ENCODE data around the gene HHIPL1.
"Not testable (repeated sequence)": the region's sequence is repeated elsewhere in the genome, so short reads cannot be mapped to it uniquely, and the experiment has no call there.

Gene HHIPL1

DNA sequence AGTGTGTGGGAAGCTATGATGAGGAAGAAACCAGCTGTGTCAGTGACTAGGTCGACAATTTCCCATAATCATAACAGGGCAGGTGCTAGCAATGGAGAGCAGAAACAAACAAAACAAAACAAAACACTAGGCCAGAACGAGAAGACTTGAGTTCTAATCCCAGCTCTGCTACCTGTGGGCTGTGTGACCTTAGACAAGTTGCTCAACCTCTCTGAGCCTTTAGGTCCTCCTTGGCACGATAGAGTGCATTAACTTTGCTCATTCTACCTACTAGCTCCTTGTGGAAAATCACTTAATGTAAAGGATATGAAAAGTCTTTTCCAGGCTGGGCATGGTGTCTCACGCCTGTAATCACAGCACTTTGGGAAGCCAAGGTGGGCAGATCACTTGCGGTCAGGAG is 11.2 kb downstream of the HHIPL1 start:
- in situ Hi-C loops (cut with MboI; ENCODE audit: low sequenced_read_pairs) = no loop called here

DNA sequence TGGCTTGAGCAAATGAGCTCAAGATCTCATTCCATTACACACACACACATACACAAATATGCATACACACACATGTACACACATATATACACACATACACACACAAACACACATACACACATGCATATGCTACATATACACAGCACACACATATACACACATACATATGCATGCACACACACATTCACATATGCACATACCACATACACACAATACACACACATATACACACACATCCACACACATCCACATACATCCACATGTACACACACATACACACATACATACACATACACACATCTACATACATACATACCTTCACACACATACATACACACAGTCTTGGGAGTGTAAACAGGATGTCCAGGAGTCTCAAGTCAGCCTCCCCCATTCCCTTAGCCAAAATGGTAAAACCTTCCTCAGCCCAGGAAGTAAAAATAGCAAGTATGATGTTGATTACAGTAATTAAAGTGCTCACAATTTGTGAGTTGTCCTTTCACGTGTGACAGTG is 12.8 kb downstream of the HHIPL1 start:
- in situ Hi-C loops (cut with MboI; ENCODE audit: low sequenced_read_pairs) = no loop called here

DNA sequence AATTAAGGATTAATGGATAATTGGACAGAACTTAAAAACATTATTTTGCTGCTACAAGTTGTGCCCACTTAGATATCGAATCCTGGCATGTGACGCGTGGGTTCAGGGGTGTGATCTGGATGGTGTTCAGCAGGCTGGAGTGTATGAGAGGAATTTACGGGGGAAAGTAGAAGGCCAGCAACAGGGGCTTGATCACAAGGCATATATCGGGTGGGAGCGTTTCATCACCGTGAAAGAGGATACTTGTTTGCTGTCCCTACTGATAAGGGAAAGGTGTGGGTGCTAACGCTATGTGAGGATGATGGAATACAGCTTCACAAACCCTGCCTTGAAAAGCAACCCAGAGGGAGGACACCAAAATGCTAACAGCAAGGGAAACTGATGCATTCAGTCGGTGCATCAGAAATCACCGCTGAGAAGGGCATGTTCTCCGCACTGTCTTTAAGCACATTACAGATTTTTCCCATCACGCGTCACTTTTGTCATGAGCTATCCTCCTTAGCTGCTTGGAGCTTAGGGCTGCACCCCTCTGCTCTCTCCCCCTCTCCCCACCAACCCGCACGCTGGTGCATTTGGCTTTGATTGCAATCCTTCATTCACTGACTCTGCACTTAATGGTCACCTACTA is 13.4 kb downstream of the HHIPL1 start:
- in situ Hi-C loops (cut with MboI; ENCODE audit: low sequenced_read_pairs) = no loop called here

DNA sequence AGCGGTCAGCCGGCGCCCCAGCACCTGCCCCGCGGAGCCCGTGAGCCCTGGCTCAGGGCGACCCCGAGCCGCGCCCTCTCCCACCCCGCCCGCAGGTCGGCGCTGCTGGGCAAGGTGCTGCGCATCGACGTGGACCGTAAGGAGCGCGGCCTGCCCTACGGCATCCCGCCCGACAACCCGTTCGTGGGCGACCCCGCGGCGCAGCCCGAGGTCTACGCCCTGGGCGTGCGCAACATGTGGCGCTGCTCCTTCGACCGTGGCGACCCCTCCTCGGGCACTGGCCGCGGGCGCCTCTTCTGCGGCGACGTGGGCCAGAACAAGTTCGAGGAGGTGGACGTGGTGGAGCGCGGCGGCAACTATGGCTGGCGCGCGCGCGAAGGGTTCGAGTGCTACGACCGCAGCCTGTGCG is 14.4 kb downstream of the HHIPL1 start:
- in situ Hi-C loops (cut with MboI; ENCODE audit: low sequenced_read_pairs) = no loop called here

DNA sequence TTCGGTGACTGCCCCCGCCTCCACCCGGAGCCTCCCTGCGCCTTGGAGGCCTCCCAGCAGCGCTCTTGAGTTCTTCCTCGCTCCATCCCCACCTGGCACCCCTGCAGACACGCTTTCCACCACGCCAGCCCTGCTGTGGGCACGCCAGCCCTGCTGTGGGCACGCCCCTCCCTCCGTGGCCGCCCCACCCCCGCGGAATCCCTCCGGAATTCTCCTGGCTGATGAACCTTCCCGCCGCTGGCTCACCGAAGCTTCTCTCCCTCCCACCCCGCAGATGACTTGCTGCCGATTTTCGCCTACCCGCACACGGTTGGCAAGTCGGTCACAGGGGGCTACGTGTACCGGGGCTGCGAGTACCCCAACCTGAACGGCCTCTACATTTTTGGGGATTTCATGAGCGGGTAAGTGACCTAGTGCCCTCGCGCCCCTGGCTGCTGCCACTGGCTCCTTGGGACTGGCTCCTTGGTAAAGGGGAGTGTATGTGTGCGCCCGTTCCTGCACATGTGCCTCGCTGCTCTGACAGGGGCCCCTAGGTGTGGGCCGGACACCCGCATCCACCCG is 15.2 kb downstream of the HHIPL1 start:
- in situ Hi-C loops (cut with MboI; ENCODE audit: low sequenced_read_pairs) = no loop called here

DNA sequence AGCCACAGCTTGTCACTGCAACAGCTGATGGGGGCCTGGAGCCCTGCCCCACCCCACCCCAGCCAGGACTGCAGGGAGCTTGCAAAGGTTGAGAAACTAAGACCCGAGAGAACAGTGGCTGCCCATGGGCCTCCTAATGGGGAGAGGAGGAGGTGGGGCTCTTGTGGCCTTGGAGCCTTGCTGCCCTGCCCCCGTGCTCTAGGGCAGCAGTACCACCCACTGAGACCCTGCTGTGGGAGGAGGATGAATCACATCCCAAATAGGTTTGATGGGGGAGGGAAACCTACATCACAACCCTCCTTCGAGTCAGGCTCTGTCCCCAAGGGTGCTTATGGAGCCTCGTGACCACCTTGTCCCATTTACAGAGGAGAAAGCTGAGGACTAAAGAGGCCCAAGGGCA is 15.9 kb downstream of the HHIPL1 start:
- in situ Hi-C loops (cut with MboI; ENCODE audit: low sequenced_read_pairs) = no loop called here

DNA sequence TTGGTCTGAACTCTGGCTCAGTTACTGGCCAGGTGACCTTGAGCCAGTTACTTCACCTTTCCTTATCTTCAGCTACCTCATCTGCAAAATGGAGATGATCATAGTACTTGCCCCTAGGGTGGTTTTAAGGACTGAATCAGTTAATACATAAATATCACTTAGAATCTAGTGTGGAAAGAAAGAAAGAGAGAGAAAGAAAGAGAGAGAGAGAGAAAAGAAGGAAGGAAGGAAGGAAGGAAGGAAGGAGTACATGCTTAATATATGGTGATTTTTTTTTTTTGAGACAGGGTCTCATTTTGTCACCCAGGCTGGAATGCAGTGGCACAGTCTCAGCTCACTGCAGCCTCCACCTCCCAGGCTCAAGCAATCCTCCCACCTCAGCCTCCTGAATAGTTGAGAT is 16.3 kb downstream of the HHIPL1 start:
- in situ Hi-C loops (cut with MboI; ENCODE audit: low sequenced_read_pairs) = not testable (repeated sequence)

DNA sequence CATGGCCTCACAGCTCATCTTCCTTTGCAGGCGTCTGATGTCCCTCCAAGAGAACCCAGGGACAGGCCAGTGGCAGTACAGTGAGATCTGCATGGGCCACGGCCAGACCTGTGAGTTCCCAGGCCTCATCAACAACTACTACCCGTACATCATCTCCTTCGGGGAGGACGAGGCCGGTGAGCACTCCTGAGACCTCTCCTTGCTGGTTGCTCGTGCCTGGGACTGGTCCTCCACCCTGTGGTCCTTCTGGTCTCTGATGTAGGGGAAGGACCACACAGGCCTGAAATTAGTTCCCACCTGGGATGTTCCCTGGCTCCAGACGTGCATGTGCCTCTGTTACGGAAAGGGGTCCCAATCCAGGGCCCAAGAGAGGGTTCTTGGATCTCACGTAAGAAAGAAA is 17.9 kb downstream of the HHIPL1 start:
- in situ Hi-C loops (cut with MboI; ENCODE audit: low sequenced_read_pairs) = no loop called here

DNA sequence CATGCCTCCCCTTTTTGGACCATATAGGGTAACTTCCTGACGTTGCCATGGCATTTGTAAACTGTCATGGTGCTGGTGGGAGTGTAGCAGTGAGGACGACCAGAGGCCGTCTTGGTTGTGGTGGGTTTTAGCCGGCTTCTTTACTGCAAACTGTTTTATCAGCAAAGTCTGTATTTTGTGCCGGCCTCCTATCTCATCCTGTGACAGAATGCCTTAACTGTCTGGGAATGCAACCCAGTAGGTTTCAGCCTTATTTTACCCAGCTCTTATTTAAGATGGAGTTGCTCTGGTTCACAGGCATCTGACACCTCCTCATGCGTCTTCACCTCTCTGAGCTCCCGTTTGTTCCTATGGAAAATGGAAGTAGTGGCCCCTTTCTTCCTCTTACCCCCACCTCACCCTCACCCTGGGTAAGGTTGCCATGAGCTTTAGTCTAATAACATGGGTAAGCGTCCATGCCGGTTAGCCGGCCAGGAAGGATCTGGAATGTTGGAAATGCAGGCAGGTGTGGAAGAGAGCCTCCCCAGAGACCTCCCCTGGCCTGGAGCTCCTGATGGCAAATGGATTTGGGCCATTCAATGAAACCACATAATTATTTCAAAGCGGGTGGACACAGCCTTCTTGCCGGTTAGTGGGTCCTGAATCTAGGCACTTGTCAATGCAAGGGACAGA is 18.6 kb downstream of the HHIPL1 start:
- in situ Hi-C loops (cut with MboI; ENCODE audit: low sequenced_read_pairs) = no loop called here

DNA sequence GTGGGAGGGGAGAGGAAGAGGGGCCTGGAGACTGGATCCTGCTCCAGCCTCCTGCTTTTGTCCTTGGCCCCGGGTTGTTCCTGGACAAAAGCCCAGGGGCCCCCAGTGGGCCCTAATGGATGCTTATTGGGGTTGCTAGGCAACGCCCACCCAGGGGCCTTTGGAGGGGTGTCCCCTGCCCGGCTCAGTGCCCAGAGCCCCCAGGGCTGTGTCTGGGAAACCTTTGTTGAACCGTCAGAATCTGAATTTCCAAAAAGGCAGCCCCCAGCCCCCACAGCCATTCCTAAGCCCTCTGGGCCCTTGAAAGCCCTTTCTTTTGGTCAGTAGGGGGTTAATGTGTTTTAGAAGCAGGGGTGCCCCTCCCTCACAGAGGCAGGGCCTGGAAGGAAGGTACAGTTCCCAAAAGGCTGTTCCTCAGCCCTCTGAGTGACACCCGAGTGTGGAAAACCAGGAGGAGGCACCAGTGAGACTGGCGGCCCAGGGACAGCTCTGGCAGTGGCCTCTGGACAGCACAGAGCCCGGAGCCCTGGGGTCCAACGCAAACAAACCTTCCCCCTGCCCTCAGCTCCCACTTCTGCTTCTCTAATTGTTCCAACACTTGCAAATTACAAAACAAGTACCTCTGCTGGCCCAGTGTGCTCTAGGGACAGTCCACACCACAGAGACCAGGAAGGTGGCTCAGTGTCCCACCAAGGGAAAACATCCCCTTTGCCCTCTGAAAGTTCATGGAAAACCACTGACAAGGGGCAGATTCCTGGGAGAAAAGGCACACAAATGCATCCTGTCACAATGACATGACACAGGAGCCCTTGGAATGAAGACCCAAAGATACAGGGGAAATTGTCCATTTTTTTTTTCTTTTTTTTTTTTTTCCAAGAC is 19.4 kb downstream of the HHIPL1 start:
- in situ Hi-C loops (cut with MboI; ENCODE audit: low sequenced_read_pairs) = no loop called here

DNA sequence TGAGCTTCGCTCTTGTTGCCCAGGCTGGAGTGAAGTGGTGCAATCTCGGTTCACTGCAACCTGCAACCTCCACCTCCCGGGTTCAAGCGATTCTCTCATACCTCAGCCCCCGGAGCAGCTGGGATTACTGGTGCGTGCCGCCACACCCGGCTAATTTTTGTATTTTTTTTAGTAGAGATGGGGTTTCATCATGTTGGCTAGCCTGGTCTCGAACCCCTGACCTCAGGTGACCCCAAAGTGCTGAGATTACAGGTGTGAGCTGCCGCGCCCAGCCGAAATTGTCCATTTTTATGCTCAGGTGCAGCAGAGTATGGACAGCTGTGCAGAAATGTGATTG is 20.0 kb downstream of the HHIPL1 start:
- in situ Hi-C loops (cut with MboI; ENCODE audit: low sequenced_read_pairs) = no loop called here

DNA sequence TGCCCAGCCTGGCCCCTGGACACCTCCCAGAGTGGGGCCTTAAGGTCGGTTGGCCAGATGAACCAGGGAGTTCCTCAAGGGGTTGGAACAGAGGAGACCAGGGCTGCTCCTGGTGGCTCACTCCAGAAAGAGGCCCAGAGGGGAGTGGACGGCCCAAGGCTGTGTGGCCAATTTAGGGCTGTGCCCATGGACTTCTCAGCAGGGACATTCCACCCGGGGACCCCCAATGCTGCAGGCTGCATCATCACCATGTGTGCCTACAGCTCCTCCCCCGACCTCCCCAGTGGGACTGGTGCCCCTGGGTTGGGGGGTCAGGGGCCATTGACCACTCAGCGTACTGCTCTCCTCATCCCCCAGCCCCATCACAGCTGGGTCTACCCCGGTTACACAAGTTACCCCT is 21.6 kb downstream of the HHIPL1 start:
- in situ Hi-C loops (cut with MboI; ENCODE audit: low sequenced_read_pairs) = no loop called here

DNA sequence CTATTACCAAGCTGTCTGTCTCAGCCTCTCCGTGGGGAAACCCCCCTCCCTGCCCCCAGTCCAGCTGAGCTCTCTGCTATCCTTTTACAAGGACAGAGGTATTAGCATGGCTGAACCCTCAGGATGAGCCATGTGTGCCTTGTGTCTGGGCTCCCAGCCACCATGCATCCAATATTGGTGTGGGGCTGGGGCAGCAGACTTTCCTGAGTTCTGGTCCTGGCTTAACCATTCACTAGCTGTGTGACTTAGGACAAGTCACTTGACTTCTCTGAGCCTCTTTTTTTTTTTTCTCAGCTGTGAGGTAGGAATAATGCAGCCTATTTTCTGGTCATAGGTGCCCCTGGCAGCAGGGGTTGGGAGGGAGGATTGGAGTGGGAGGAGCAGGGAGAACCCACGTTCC is 22.1 kb downstream of the HHIPL1 start:
- in situ Hi-C loops (cut with MboI; ENCODE audit: low sequenced_read_pairs) = no loop called here

DNA sequence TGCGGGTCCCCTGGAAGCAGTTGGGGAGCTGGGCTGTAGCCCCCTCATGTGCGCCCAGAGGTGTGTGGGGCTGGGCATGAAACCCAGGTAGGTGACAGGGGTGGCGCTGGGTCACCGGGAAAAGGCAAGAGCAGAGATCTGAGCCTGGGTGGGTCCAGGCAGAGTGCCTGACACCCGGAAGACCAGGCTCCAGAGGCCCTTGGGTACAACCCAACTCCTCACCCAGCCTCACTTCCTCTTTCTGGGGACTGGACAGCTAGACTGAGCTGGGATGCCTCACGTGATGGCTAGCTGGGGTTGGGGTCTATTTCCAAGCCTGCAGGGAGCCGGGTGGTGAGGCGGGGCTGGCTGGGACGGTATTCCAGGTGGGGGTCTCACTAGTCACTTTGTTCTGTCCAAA is 22.9 kb downstream of the HHIPL1 start:
- in situ Hi-C loops (cut with MboI; ENCODE audit: low sequenced_read_pairs) = no loop called here

DNA sequence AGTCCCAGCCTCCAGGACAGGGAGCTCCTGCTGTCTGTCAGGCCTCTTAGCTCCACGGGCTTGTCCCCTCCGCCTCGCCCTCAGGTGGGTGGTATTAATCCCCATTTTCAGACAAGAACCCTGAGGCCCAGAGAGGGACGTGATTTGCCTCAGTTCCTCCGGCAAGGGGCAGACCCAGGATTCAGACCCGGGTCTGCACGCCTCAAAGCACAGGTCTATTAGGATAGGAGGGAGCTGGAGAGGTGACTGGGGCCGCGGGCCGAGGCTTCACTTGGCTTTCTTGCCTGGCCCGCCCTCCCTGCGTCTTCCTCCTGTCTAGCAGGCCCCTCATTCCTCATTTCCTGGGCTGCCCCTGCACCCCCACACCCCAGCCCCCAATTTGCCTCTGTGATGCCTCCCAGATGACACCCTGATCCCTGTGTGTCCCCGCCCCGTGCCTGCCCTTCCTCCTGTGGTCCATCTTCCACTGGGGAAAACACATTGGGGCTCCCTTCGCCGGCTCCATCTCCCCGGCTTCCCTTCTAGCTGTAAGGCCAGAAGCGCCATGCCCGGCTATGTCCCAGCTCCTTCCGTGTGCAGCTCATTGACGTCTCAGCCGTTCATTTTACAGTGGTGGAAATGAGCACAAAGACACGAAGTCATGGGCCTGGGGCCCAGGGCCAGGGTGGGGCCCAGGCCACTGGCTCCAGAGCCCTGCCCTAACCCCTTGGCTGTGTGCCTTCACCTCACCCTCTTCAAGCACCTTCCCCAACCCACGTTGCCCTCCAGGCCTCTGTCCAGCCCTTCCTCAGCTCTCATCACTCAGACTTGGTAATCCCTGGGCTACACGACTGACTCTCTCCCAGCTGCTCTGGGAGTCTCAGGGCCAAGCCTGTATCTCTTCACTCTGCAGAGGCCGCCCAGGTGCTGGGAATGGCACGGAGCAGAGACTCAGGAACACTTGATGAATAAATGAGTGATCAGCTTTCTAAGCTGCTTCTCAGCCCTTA is 23.7 kb downstream of the HHIPL1 start:
- in situ Hi-C loops (cut with MboI; ENCODE audit: low sequenced_read_pairs) = no loop called here

DNA sequence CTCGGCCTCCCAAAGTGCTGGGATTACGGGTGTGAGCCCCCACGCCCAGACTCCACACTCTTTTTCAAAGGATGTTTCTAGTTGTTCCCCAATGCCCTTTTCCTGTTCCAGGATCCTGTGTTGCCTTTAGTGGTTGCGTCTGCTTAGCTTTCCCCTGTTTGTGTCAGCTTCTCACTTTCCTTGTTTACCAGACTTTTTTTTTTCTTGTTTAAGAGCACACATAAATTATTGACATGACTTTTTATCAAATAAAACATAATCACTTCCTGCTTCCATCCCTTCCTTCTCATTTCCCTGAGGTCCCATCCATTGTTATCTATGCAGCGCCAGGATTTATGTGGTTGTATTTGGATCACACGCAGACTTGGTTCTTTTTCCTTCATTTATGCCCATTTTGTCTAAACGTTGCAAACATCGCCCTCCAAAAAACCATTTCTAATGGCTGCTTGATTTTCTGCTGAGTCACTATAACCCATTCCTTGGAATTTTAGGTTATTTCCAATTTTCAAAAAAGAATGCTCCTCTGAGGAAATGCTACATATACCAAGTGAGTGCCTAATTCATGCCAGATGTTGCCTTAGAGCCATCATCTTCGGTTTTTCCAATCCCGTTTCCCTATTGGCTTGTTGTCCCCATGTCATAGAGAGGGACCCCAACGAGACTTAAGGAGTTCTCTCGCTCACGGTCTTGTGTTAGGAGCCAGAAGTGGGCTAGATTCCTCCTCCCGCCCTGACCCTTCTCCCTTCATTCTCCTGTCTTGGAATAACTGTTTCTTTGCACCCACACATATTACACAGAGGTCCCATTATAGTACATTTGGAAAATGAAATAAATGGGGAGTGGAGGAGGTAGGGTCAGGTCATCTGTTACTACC is 25.7 kb downstream of the HHIPL1 start:
- in situ Hi-C loops (cut with MboI; ENCODE audit: low sequenced_read_pairs) = no loop called here

DNA sequence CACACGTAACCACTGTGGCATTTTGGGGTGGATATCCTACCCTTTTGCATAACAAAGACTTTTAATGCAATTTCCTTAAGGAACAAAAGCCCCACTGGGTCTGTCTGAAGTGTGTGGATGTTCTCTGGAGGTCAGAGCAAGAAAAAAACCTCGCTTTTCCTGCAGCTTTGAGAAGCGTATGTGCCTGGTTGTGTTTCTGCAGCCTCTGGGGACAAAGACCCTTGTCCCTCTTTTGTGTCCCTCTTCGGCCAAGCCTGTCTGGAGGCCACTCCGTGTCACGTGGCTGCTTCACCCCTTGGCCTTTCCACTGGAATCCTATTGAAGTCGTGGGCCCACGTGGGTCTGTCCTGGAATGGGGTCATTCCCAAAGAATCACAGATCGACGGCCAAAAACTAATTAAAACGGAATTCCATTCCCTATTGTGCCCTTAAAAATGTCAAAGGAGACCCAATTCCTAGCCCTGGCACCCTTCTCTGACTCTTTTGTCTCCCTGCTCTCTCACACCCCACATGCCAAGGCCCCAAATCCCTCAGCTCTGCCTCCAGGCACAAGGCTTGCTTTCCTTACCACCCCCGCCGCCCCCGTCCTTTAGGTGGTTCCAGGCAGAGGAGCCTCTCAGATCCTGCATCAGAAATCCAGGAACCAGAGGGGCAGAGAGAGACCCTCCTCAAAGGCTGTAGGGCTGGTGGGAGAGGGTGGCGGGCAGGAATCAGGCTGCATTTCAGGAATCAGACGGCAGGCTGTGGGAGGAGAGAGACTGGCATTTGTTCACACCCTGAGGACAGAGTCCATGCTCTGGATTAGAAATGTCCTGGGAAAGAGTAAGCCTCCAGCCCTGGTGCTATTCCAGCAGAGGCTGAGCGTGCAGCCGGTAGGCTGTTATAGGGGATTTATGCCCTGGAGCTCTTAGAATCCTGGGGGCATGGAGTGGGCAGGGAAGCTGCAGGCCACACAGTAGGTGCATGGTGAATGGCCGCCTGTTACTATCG is 26.6 kb downstream of the HHIPL1 start:
- in situ Hi-C loops (cut with MboI; ENCODE audit: low sequenced_read_pairs) = no loop called here

Measured in HL-60/S4 (cell line).